SK-N-SH (cell line): Measurements from ENCODE around the gene CA4. TPM values are rescaled to one million over a fixed set of nuclear protein-coding genes. Genes with fewer than 3 reads are reported as not detected.

Source experiments
- CTCF ChIA-PET: fragments of 300-600, 350-600 bp; formaldehyde crosslinking; extraction: SDS; loops from one replicate; lab custom pipeline; 2021; lab: Yijun Ruan, JAX
- POLR2A ChIA-PET: fragments of 350-600 bp; sonication (Branson Sonifier 250); formaldehyde crosslinking; extraction: SDS; loops from one replicate; lab custom pipeline; 2020; ENCODE audit warnings: antibody characterized with exemption, inconsistent platforms; lab: Yijun Ruan, JAX
- DNase-seq: peaks from one replicate; pipeline ENCODE4 v3.0.0; 2012
- H2AFZ ChIP-seq: fragments of 200-600 bp; sonication (generic); 2 replicates; pipeline ENCODE4 v1.8.1; 2016; ENCODE audit warnings: antibody characterized with exemption, mild to moderate bottlenecking, low read depth
- H3F3A ChIP-seq: fragments of 200-600 bp; sonication (generic); replicated peaks from 2 replicates; pipeline ENCODE3; 2016; ENCODE audit warnings: antibody characterized with exemption, mild to moderate bottlenecking; ENCODE audit not compliant: insufficient read depth
- H3K27ac ChIP-seq, 2 experiments: fragments of 200-500 bp in 1 of 2; fragments of 200-600 bp in 1 of 2; sonication (Bioruptor generic) in 1 of 2; sonication (generic), shearing (Covaris generic) in 1 of 2; 2 replicates each; pipeline versions ENCODE4 v1.5.1 to v1.6.1; 2014 to 2016; ENCODE audit warnings: low read depth in 2 of 2, inconsistent platforms in 1 of 2, low read length in 1 of 2, mild to moderate bottlenecking in 1 of 2, mixed read lengths in 1 of 2
- H3K27me3 ChIP-seq: fragments of 200-600 bp; sonication (generic), shearing (Covaris generic); 2 replicates; pipeline ENCODE4 v1.6.1; 2016; ENCODE audit warnings: mixed run types; ENCODE audit not compliant: insufficient read depth
- H3K36me3 ChIP-seq, 2 experiments: fragments of 200-500 bp in 1 of 2; fragments of 200-600 bp in 1 of 2; sonication (Bioruptor generic) in 1 of 2; sonication (generic) in 1 of 2; replicated peaks in 1 of 2; 2 replicates each; pipeline versions ENCODE3 to v1.5.1; 2014 to 2016; ENCODE audit warnings: low read length in 1 of 2, mild to moderate bottlenecking in 1 of 2; ENCODE audit not compliant: insufficient read depth in 2 of 2, control insufficient read depth in 1 of 2
- H3K4me1 ChIP-seq, 2 experiments: fragments of 200-500 bp in 1 of 2; fragments of 200-600 bp in 1 of 2; sonication (Bioruptor generic) in 1 of 2; sonication (generic), shearing (Covaris generic) in 1 of 2; 2 replicates each; pipeline versions ENCODE4 v1.5.1 to v1.6.1; 2014 to 2016; ENCODE audit warnings: low read depth in 1 of 2, low read length in 1 of 2, mixed run types in 1 of 2; ENCODE audit not compliant: insufficient read depth in 2 of 2, control insufficient read depth in 1 of 2
- H3K4me2 ChIP-seq: fragments of 200-600 bp; sonication (generic), shearing (Covaris generic); 2 replicates; pipeline ENCODE4 v1.6.1; 2017; ENCODE audit warnings: mixed run types
- H3K4me3 ChIP-seq, 2 experiments: fragments of 200-500 bp in 1 of 2; fragments of 200-600 bp in 1 of 2; sonication (Bioruptor generic) in 1 of 2; sonication (generic), shearing (Covaris generic) in 1 of 2; 2 replicates each; pipeline versions ENCODE4 v1.5.1 to v1.8.1; 2014 to 2016; ENCODE audit warnings: low read depth in 2 of 2, inconsistent platforms in 1 of 2, low read length in 1 of 2, mild to moderate bottlenecking in 1 of 2, mixed read lengths in 1 of 2, moderate library complexity in 1 of 2
- H3K79me2 ChIP-seq: fragments of 200-600 bp; sonication (generic); 2 replicates; pipeline ENCODE4 v1.8.1; 2017; ENCODE audit warnings: mild to moderate bottlenecking; ENCODE audit not compliant: insufficient read depth
- H3K9ac ChIP-seq: fragments of 200-600 bp; sonication (generic); 2 replicates; pipeline ENCODE4 v1.6.1; 2017; ENCODE audit warnings: mixed run types
- H3K9me2 ChIP-seq: fragments of 200-600 bp; sonication (generic); 2 replicates; pipeline ENCODE4 v1.6.1; 2017; ENCODE audit warnings: mixed run types
- H3K9me3 ChIP-seq: fragments of 200-600 bp; sonication (generic); 2 replicates; pipeline ENCODE4 v1.6.1; 2017; ENCODE audit warnings: mixed run types, mild to moderate bottlenecking, moderate library complexity
- H4K20me1 ChIP-seq: fragments of 200-600 bp; sonication (generic); 2 replicates; pipeline ENCODE4 v1.6.1; 2017; ENCODE audit warnings: mild to moderate bottlenecking, mixed run types; ENCODE audit not compliant: insufficient read depth
- CHD2 ChIP-seq: fragments of 150-350 bp; IDR thresholded peaks from 2 replicates; pipeline ENCODE4 v1.6.1; 2018; ENCODE audit warnings: low read length; ENCODE audit not compliant: partially characterized antibody
- ELF1 ChIP-seq: IDR thresholded peaks from 2 replicates; pipeline ENCODE4 v1.4.0; 2012
- FOSL2 ChIP-seq: IDR thresholded peaks from 2 replicates; pipeline ENCODE4 v1.4.0; 2012; ENCODE audit warnings: low read depth, mild to moderate bottlenecking, moderate library complexity, borderline replicate concordance
- FOXJ3 ChIP-seq: sonication (generic); formaldehyde crosslinking; IDR thresholded peaks from 2 replicates; pipeline ENCODE4 v1.5.1; 2020; ENCODE audit warnings: mild to moderate bottlenecking, missing genetic modification reagents
- FOXM1 ChIP-seq: IDR thresholded peaks from 2 replicates; pipeline ENCODE4 v1.4.0; 2012; ENCODE audit warnings: low read depth, mild to moderate bottlenecking
- GABPA ChIP-seq: IDR thresholded peaks from 2 replicates; pipeline ENCODE4 v1.4.0; 2012; ENCODE audit warnings: low read depth, mild to moderate bottlenecking
- JUND ChIP-seq: IDR thresholded peaks from 2 replicates; pipeline ENCODE4 v1.4.0; 2012
- MEF2A ChIP-seq: IDR thresholded peaks from 2 replicates; pipeline ENCODE4 v1.4.0; 2012; ENCODE audit warnings: low read depth, borderline replicate concordance
- MXI1 ChIP-seq: IDR thresholded peaks from 2 replicates; pipeline ENCODE4 v1.6.1; 2012; ENCODE audit warnings: mild to moderate bottlenecking, low read depth, low read length, improper control_type of control experiment
- NRF1 ChIP-seq: IDR thresholded peaks from 2 replicates; pipeline ENCODE4 v1.6.1; 2012; ENCODE audit warnings: low read depth, mild to moderate bottlenecking, low read length
- RFX5 ChIP-seq: IDR thresholded peaks from 2 replicates; pipeline ENCODE4 v1.6.1; 2012; ENCODE audit warnings: mild to moderate bottlenecking, improper control_type of control experiment, low read length
- RXRA ChIP-seq: IDR thresholded peaks from 2 replicates; pipeline ENCODE4 v1.4.0; 2012; ENCODE audit warnings: low read depth, mild to moderate bottlenecking, borderline replicate concordance
- SIN3A ChIP-seq: IDR thresholded peaks from 2 replicates; pipeline ENCODE4 v1.6.1; 2012; ENCODE audit warnings: low read depth, mild to moderate bottlenecking, low read length, moderate library complexity, borderline replicate concordance
- SMC3 ChIP-seq: IDR thresholded peaks from 2 replicates; pipeline ENCODE4 v1.6.1; 2012; ENCODE audit warnings: low read depth, low read length, improper control_type of control experiment
- TAF1 ChIP-seq: IDR thresholded peaks from 2 replicates; pipeline ENCODE4 v1.6.1; 2012; ENCODE audit warnings: low read depth, mild to moderate bottlenecking, low read length, moderate library complexity, borderline replicate concordance
- TCF12 ChIP-seq: IDR thresholded peaks from 2 replicates; pipeline ENCODE4 v1.4.0; 2012
- YY1 ChIP-seq: IDR thresholded peaks from 2 replicates; pipeline ENCODE4 v1.4.0; 2012; ENCODE audit warnings: low read depth, mild to moderate bottlenecking
- WGBS: methylation state at CpG from one replicate; pipeline ENCODE4 v1.1.6; 2017; ENCODE audit warnings: low lambda C conversion rate; 5-methylcytosine and 5-hydroxymethylcytosine counted together
- polyA plus RNA-seq, 3 experiments: library from polyadenylated mRNA; depleted of rRNA; stranded (reverse); fragments of >200 nt; gene quantifications; 2 replicates each; pipeline ENCODE4 v1.2.3, GENCODE V29; 2012
- TF ChIP-seq, protein P1 (sequence below): IDR thresholded peaks from 2 replicates; pipeline ENCODE4 v1.4.0; 2012; ENCODE audit warnings: low read depth, borderline replicate concordance
- TF ChIP-seq, protein P2 (sequence below): fragments of 150-350 bp; IDR thresholded peaks from 2 replicates; pipeline ENCODE4 v1.6.1; 2017; ENCODE audit warnings: antibody characterized with exemption, low read length, low read depth, borderline replicate concordance
- TF ChIP-seq, protein P3 (sequence below): IDR thresholded peaks from 2 replicates; pipeline ENCODE4 v1.6.1; 2012; ENCODE audit warnings: mild to moderate bottlenecking, low read depth, low read length, moderate library complexity
- TF ChIP-seq, protein P4 (sequence below): IDR thresholded peaks from 2 replicates; pipeline ENCODE4; 2012

Gene CA4
- polyA plus RNA-seq, 1 of the 3 experiments (the other 2 are of a cell fraction) = 0.21 TPM

DNA sequence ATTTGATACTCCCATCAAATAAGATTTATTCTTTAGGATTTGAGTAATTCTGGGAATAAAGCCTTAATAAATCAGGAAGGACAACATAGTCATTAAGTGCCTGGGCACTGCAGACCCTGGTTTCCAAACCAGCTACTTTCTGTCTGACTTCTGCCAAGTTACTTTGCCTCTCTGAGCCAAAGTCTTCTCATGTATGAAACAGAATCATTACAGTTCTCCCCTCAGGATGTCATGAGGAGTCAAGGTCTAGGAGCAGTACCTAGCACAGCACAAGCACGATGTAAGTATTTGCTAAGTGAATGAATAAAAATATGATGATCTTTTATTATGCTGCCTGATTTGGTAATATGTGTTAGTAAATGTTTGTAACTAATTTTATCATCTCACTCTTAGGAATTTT is 40.6 kb upstream of the CA4 start:
- no peaks in the 10 kb centered on the region for H3K9me3 ChIP-seq
- peaks cover 0 to 14% of the 10 kb centered on the region in 2 experiments; a peak in 3 of 4 replicates for H3K4me1 ChIP-seq
- H3K4me3 ChIP-seq = no peak overlapping the region
- H4K20me1 ChIP-seq = no peaks in the 10 kb centered on the region
- no peak overlapping the region for H3K4me2 ChIP-seq
- ChIA-PET POLR2A (no interaction called here), CTCF (no interaction called here)
- no peaks in the 10 kb centered on the region for H3K27me3 ChIP-seq
- no peak for TF ChIP-seq RXRA
- no peak for TF ChIP-seq TCF12
- TF ChIP-seq YY1 = no peak
- no peak for TF ChIP-seq RFX5
- TF ChIP-seq MXI1 = no peak
- no peak for TF ChIP-seq JUND
- TF ChIP-seq SMC3 = no peak
- TF ChIP-seq FOXM1 = no peak
- H3F3A ChIP-seq = peaks cover 8% of the 10 kb centered on the region
- no peak overlapping the region for H3K9ac ChIP-seq
- H3K27ac ChIP-seq = no peak overlapping the region
- no peaks in the 10 kb centered on the region for H3K79me2 ChIP-seq
- WGBS = 96% methylated on average over 1 of the region's 1 CpG
- no peaks in the 10 kb centered on the region for H3K36me3 ChIP-seq
- H2AFZ ChIP-seq = no peak overlapping the region
- DNase-seq = no peak
- H3K9me2 ChIP-seq = no peaks in the 10 kb centered on the region

DNA sequence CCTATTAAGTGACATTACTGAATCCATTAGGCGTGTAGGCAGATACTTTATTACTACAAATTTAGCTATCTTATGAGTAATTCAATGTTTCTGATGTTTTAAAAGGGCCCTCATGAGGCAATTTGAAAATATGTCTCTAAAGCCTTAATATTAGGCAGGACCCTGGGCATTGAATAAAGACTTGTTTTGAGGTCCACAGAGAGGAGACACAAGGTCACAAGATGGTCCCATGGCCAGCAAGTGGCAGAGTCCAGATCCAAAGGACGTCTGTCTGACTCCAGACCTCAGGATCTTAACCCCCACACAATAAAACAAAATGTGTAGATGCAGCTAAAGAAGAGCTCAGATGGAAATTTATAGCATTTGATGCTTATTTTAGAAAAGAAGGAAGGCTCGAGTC is 39.2 kb upstream of the CA4 start:
- DNase-seq = no peak
- Histone ChIP-seq H3K36me3 (no peaks in the 10 kb centered on the region), H3K9me3 (no peaks in the 10 kb centered on the region), H3K27me3 (no peaks in the 10 kb centered on the region), H3K4me1 (peaks cover 0 to 14% of the 10 kb centered on the region in 2 experiments; a peak in 3 of 4 replicates), H3K79me2 (no peaks in the 10 kb centered on the region), H3F3A (peaks cover 8% of the 10 kb centered on the region), H2AFZ (no peak overlapping the region), H4K20me1 (no peaks in the 10 kb centered on the region), H3K4me3 (no peak overlapping the region), H3K9ac (no peak overlapping the region), H3K27ac (no peak overlapping the region), H3K9me2 (no peaks in the 10 kb centered on the region), H3K4me2 (no peak overlapping the region)
- ChIA-PET POLR2A (no interaction called here), CTCF (interaction anchor here (1.0 to 1.3 kb wide), 4 partner anchors 120 to 530 kb away, joined by 3 read pairs; no protein-coding TSS in a partner anchor)
- WGBS = 36% methylated on average over 3 of the region's 3 CpGs
- TF ChIP-seq TAF1 (no peak), SMC3 (no peak), GABPA (no peak), FOSL2 (no peak), FOXJ3 (no peak), CHD2 (no peak), RXRA (no peak), YY1 (no peak), ELF1 (no peak), MEF2A (no peak), NRF1 (no peak), SIN3A (no peak), FOXM1 (no peak)
- TF ChIP-seq, protein P1, sequence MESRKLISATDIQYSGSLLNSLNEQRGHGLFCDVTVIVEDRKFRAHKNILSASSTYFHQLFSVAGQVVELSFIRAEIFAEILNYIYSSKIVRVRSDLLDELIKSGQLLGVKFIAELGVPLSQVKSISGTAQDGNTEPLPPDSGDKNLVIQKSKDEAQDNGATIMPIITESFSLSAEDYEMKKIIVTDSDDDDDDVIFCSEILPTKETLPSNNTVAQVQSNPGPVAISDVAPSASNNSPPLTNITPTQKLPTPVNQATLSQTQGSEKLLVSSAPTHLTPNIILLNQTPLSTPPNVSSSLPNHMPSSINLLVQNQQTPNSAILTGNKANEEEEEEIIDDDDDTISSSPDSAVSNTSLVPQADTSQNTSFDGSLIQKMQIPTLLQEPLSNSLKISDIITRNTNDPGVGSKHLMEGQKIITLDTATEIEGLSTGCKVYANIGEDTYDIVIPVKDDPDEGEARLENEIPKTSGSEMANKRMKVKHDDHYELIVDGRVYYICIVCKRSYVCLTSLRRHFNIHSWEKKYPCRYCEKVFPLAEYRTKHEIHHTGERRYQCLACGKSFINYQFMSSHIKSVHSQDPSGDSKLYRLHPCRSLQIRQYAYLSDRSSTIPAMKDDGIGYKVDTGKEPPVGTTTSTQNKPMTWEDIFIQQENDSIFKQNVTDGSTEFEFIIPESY = no peak
- TF ChIP-seq, protein P2, sequence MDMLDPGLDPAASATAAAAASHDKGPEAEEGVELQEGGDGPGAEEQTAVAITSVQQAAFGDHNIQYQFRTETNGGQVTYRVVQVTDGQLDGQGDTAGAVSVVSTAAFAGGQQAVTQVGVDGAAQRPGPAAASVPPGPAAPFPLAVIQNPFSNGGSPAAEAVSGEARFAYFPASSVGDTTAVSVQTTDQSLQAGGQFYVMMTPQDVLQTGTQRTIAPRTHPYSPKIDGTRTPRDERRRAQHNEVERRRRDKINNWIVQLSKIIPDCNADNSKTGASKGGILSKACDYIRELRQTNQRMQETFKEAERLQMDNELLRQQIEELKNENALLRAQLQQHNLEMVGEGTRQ = no peak
- TF ChIP-seq, protein P3, sequence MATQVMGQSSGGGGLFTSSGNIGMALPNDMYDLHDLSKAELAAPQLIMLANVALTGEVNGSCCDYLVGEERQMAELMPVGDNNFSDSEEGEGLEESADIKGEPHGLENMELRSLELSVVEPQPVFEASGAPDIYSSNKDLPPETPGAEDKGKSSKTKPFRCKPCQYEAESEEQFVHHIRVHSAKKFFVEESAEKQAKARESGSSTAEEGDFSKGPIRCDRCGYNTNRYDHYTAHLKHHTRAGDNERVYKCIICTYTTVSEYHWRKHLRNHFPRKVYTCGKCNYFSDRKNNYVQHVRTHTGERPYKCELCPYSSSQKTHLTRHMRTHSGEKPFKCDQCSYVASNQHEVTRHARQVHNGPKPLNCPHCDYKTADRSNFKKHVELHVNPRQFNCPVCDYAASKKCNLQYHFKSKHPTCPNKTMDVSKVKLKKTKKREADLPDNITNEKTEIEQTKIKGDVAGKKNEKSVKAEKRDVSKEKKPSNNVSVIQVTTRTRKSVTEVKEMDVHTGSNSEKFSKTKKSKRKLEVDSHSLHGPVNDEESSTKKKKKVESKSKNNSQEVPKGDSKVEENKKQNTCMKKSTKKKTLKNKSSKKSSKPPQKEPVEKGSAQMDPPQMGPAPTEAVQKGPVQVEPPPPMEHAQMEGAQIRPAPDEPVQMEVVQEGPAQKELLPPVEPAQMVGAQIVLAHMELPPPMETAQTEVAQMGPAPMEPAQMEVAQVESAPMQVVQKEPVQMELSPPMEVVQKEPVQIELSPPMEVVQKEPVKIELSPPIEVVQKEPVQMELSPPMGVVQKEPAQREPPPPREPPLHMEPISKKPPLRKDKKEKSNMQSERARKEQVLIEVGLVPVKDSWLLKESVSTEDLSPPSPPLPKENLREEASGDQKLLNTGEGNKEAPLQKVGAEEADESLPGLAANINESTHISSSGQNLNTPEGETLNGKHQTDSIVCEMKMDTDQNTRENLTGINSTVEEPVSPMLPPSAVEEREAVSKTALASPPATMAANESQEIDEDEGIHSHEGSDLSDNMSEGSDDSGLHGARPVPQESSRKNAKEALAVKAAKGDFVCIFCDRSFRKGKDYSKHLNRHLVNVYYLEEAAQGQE = no peak
- TF ChIP-seq, protein P4, sequence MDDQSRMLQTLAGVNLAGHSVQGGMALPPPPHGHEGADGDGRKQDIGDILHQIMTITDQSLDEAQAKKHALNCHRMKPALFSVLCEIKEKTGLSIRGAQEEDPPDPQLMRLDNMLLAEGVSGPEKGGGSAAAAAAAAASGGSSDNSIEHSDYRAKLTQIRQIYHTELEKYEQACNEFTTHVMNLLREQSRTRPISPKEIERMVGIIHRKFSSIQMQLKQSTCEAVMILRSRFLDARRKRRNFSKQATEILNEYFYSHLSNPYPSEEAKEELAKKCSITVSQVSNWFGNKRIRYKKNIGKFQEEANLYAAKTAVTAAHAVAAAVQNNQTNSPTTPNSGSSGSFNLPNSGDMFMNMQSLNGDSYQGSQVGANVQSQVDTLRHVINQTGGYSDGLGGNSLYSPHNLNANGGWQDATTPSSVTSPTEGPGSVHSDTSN = no peak
